SJSA1 (cell line): ENCODE data around the gene MMP23B. TPM values are rescaled to one million over a fixed set of nuclear protein-coding genes. Genes with fewer than 3 reads are reported as not detected.
"Not testable (repeated sequence)": the region's sequence is repeated elsewhere in the genome, so short reads cannot be mapped to it uniquely, and the experiment has no call there.

Experiments used
- DNase-seq, 2 experiments: peaks; one replicate each; pipeline ENCODE4 v3.0.0-alpha.2; 2015 to 2020; ENCODE audit warnings: low spot score in 2 of 2, low read depth in 1 of 2
- H3K27ac ChIP-seq: fragments of 250-450 bp; sonication (Bioruptor Pico); 2 replicates; pipeline ENCODE4 v1.5.1; 2020; ENCODE audit warnings: mild to moderate bottlenecking, moderate library complexity
- H3K27me3 ChIP-seq: fragments of 250-450 bp; sonication (Bioruptor Pico); replicated peaks from 2 replicates; pipeline ENCODE4 v1.5.1; 2020; ENCODE audit warnings: mild to moderate bottlenecking, moderate library complexity
- H3K36me3 ChIP-seq: fragments of 250-450 bp; sonication (Bioruptor Pico); 2 replicates; pipeline ENCODE4 v1.5.1; 2020; ENCODE audit warnings: mild to moderate bottlenecking
- H3K4me1 ChIP-seq: fragments of 250-450 bp; sonication (Bioruptor Pico); replicated peaks from 2 replicates; pipeline ENCODE4 v1.6.1; 2021; ENCODE audit warnings: mild to moderate bottlenecking
- H3K4me3 ChIP-seq: fragments of 250-450 bp; sonication (Bioruptor Pico); 2 replicates; pipeline ENCODE4 v1.5.1; 2020; ENCODE audit warnings: mild to moderate bottlenecking
- H3K9me3 ChIP-seq: fragments of 250-450 bp; sonication (Bioruptor Pico); replicated peaks from 2 replicates; pipeline ENCODE4 v1.5.1; 2020; ENCODE audit warnings: mild to moderate bottlenecking
- total RNA-seq: library from RNA; depleted of rRNA; stranded (reverse); fragments of >200 nt; shearing (Covaris generic); gene quantifications from 2 replicates; pipeline ENCODE4 v1.2.3, GENCODE V29; 2014

The MMP23B gene
- total RNA-seq, 1 experiment from 2014 or later: 0.79 TPM

GRCh38 chr1:1640081-1640480 is 8.1 kb downstream of the MMP23B start:
- not testable (repeated sequence) for H3K36me3 ChIP-seq, H3K27ac ChIP-seq, H3K27me3 ChIP-seq, H3K4me3 ChIP-seq, H3K9me3 ChIP-seq, H3K4me1 ChIP-seq
- DNase-seq: peak in 1 of 2 experiments; percentile 35

GRCh38 chr1:1640711-1641461 is 8.9 kb downstream of the MMP23B start:
- not testable (repeated sequence) for H3K36me3 ChIP-seq, H3K27me3 ChIP-seq, H3K4me3 ChIP-seq, H3K4me1 ChIP-seq, H3K27ac ChIP-seq, H3K9me3 ChIP-seq
- DNase-seq: peak in 1 of 2 experiments; percentile 28

DNA sequence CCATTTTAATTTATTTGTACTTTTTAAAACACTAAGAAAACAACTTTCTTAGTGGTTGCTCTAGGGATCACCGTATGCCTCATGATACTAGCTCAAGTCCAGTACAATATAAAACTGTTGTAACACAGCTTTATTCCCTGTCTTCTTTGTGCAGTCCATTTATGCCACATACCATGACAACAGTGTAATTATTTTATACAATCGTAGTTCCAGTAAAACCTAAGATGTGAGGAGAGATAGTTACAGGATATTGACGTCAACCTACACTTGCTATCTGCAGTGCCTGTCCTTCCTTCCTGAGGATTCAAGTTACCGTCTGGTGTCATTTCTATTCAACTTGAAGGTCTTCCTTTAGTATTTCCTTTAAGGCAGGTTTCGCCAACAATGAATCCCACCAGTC is 14.4 kb downstream of the MMP23B start:
- not testable (repeated sequence) for H3K4me3 ChIP-seq, H3K27ac ChIP-seq, H3K27me3 ChIP-seq, H3K4me1 ChIP-seq, H3K36me3 ChIP-seq, DNase-seq, H3K9me3 ChIP-seq

DNA sequence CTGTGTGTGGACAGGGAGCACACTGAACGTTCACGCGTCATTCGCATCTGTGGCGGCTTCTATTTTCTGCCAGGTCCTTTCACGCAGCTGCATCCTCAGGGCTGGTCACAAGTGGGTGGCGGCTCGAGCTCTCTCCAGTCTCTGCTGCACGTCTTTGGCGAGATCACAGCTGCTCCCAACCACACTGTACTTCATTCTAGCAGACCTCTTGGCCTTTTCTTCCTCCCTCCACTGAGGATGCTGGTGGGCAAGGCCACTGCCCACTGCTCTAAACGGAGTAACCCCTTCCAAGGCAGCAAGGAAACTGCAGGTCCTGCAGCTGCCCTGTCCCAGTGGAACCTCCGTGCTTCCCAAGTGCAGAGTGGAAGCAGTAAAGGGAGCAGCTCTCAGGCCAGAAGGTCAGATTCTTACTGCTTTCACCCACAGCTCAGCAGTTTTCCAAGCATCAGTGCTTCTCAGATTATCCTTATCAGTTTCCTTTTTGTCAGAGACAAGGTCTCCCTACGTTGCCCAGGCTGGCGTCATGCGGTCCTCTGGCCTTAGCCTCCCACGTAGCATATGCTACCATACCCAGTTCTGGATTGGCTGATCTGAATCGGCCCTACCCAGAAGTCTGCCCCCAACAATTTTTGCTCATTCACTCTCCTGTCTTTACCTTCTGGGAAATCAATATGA is 15.7 kb downstream of the MMP23B start:
- not testable (repeated sequence) for H3K9me3 ChIP-seq, H3K27me3 ChIP-seq, H3K4me3 ChIP-seq, H3K36me3 ChIP-seq, H3K4me1 ChIP-seq, H3K27ac ChIP-seq
- peak in 1 of 2 experiments; percentile 22 for DNase-seq

GRCh38 chr1:1648265-1648664 is 16.3 kb downstream of the MMP23B start:
- not testable (repeated sequence) for H3K9me3 ChIP-seq

DNA sequence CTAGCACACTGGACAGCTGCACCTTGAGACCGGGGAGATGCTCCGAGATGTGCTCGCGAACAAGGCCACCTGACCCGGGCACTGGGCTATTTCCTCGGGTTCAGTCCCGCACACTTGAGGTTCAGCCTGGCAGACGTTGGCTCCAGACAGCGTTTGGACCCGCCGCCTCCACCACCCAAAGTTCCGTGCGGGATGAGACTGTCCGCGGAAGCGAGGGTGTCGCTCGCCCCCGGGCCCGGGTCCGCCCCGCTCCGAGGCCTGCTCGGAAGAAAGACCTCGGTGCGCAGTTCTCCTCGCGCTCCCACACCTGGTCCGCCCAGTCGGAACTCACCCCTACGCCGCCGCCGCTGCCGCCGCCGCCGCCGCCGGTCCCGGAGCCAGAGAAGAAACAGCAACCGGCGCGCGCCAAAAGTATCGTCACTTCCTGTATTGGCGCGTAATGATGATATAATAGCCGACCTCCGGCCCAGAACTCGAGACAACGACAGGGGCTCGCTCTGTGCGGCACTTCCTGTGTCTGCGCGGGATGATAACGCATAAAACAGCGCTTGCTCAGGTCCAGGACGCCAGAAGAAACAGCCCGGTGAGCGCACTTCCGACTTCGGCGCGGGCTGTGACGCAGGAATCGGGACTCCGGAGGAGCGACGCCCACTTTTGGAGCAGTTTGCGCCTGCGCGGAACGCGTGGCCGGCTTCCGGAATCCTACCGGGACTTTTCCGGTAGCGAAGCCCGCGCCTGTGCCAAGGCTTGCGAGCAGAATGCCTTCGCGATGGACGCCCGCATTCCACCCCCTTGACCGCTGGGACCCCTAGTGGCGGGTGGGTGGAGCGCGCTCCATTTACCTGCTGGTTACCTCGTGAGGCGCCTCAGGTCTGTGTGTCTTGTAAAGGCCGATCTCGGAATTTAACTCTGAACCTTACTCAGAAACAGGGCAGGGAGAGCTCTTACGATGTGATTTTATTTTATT is 26.9 kb downstream of the MMP23B start, which contains the start of gene CDK11B:
TSS of gene CDK11B (minus strand) at position 422 of the 967 bp plus-strand sequence. CDS start 1,519 bp downstream, outside the sequence.
- peak within 1 kb of the TSS; percentile 82 for H3K4me3 ChIP-seq
- not testable (repeated sequence) for H3K27me3 ChIP-seq, H3K9me3 ChIP-seq, H3K4me1 ChIP-seq
- DNase-seq: peak; percentile 97 to 98
- H3K27ac ChIP-seq: peak within 1 kb of the TSS; percentile 82
- H3K36me3 ChIP-seq: peaks cover 25% of the 10 kb centered on the region

More at GRCh38 chr1:1648265-1648664, 16.3 kb downstream of the MMP23B start:
- not testable (repeated sequence) for H3K4me3 ChIP-seq, H3K27ac ChIP-seq, H3K27me3 ChIP-seq, H3K4me1 ChIP-seq
- peak in 1 of 2 experiments; percentile 30 for DNase-seq
- peaks cover 14% of the 10 kb centered on the region for H3K36me3 ChIP-seq

DNA sequence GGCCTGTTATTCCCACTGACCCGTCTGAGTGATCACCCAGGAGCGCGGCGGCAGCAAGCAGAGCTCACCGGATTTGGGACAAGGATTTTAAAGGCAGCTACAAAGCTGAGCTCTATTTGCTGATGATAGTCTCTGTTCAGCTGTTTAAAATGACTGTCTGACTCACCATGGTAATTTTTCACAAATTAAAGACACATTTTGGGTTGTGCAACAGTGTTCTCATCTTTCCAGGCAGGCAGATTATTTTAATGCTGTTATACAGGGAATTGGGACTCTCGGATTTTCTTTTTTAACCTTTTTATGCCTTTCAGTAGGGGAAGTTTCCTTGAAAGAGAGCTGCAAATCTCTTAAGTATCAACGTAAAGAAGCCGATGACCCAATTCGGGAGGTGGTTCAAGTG is 30.4 kb downstream of the MMP23B start:
- not testable (repeated sequence) for H3K4me3 ChIP-seq, H3K27me3 ChIP-seq, H3K4me1 ChIP-seq, H3K27ac ChIP-seq, H3K9me3 ChIP-seq, DNase-seq
- H3K36me3 ChIP-seq: peaks cover 18% of the 10 kb centered on the region

- not testable (repeated sequence) for H3K4me3 ChIP-seq, H3K4me1 ChIP-seq, H3K9me3 ChIP-seq, H3K27me3 ChIP-seq
- H3K36me3 ChIP-seq: peaks cover 18% of the 10 kb centered on the region
- peak overlapping the region; percentile 38; the same call in 1 of the 2 replicates for H3K27ac ChIP-seq
- peak; percentile 73 to 88 for DNase-seq
These were observed 31.0 kb downstream of the MMP23B start for GRCh38 chr1:1662830-1663560.

DNA sequence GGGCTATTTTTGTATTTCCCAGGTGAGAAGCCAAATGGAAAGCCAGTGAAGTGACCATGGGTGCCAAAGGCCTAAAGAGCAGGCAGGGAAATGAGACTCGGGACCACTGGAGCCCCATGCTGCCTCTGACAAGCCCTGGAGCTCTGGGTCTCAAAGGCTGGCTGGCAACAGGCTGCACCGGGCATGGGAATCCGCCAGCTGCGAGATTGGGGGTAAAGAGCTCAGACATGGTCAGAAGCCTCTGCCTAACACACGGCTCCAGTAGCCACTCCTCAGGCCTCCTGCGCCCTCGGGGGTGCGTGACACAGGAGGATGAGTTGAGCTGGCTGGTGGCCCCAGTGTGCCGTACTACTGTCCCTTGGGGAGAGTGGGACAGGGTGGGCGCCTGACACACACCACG is 32.3 kb downstream of the MMP23B start:
- DNase-seq: peak in 1 of 2 experiments; percentile 10
- H3K36me3 ChIP-seq: peaks cover 18% of the 10 kb centered on the region
- H3K4me3 ChIP-seq, H3K27me3 ChIP-seq, H3K9me3 ChIP-seq, H3K4me1 ChIP-seq, H3K27ac ChIP-seq: not testable (repeated sequence)

DNA sequence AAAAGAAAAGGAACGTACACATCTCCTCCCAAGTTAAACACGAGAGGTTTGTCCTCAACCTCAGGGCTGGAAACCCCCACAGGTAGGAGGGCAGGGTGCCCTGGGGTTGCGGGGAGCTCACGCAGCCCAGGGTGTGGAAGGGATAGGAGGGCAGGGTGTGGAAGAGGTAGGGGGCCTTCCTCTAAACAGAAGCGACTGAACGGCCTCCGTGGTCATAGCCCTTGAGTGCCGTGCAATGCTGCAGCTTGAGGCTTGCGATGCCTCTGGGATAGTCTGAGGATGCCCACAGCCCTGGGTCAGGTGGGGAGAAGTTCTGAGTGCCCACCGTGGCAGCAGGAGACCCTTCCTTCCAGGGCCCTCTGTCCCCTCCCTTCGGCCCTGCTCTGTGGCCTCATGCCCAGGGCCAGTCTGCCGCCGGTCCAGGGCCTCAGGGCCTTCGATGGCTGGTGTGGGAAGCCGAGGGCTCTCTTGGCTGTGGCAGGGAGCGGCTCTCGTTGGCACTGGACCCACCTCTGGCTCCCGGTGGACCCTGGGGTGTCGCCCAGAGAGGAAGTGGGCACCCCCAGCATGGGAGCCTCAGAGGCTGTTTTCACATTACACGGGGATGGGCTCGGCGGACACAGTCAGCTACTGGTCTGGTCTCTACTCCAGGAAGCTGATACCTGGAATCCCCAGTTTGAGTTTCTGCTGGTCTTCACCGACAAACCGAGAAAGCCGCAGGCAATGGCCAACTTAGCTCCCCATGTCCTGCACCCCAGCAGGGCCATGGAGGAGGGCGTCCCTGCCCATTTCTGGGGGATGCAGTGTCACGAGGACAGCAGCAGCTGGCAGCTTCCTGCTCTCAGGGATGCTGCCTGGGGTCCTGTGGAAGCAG is 33.2 kb downstream of the MMP23B start:
- no peak overlapping the region for H3K27ac ChIP-seq
- peaks cover 9% of the 10 kb centered on the region for H3K4me1 ChIP-seq
- no peaks in the 10 kb centered on the region for H3K27me3 ChIP-seq
- H3K9me3 ChIP-seq: no peaks in the 10 kb centered on the region
- peak in 1 of 2 experiments; percentile 41 for DNase-seq
- H3K36me3 ChIP-seq: peaks cover 18% of the 10 kb centered on the region
- H3K4me3 ChIP-seq: no peak overlapping the region

DNA sequence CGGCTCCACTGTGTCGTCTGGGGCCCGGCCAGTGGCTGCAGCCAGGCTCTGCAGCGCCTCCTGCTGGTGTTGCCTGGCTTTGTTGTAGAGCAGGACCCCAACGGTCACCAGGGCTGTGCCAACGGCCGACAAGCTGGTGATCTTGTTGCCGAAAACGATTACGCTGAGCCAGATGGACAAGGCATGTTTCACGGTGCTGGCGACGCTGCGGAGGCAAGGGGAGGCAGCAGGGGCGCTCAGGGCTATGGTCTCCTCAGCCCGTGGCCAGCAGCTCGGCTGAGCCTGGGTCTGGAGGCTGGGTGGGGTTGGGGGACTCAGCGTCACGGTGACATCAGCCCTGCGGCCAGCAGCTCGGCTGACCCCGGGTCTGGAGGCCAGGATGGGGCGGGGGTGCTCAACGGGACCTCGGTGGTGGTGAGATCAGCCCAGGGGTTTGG is 33.9 kb downstream of the MMP23B start:
- H3K4me1 ChIP-seq: peaks cover 9% of the 10 kb centered on the region
- DNase-seq: peak in 1 of 2 experiments; percentile 47

GRCh38 chr1:1666526-1666925 is 34.6 kb downstream of the MMP23B start:
- Histone ChIP-seq H3K9me3 (no peaks in the 10 kb centered on the region), H3K4me3 (no peak overlapping the region), H3K4me1 (peaks cover 9% of the 10 kb centered on the region), H3K36me3 (peaks cover 24% of the 10 kb centered on the region), H3K27ac (no peak overlapping the region), H3K27me3 (no peaks in the 10 kb centered on the region)
- DNase-seq: peak in 1 of 2 experiments; percentile 35

More for the DNA sequence above, 33.9 kb downstream of the MMP23B start:
- H3K27me3 ChIP-seq: no peaks in the 10 kb centered on the region
- H3K36me3 ChIP-seq: peaks cover 18% of the 10 kb centered on the region
- no peak overlapping the region for H3K27ac ChIP-seq
- no peaks in the 10 kb centered on the region for H3K9me3 ChIP-seq
- no peak overlapping the region for H3K4me3 ChIP-seq
